ENCODE measurements around the gene HEXIM2. TPM values are rescaled to one million over a fixed set of nuclear protein-coding genes. Genes with fewer than 3 reads are reported as not detected.

Gene HEXIM2
- total RNA-seq, 5 donors from 2014 or later (not counting 1 experiment from before 2014, with no cell fraction given) = 2.0 to 5.8 (median 3.3) TPM

- H3K4me3 ChIP-seq (ENCODE audit: control insufficient read depth in 1 of 2, extremely low read depth in 1 of 2, low read length in 1 of 2) = peak overlapping the region; percentile 76 to 97
- H3K27me3 ChIP-seq (replicated peaks in 1 of 2; ENCODE audit: control insufficient read depth in 2 of 2, extremely low read depth in 1 of 2, insufficient read depth in 2 of 2, low read length in 1 of 2) = no peaks in the 10 kb centered on the region
- H3K9me3 ChIP-seq = no peaks in the 10 kb centered on the region
- 92% methylated on average over 3 of the region's 4 CpGs for WGBS (ENCODE audit: insufficient coverage)
- H3K27ac ChIP-seq (ENCODE audit: low read length) = no peak overlapping the region
- no peak for ATAC-seq (replicated peaks in 1 of 4)
- Mint-ChIP-seq H3K4me3 (peak overlapping the region; percentile 93 to 100 (median 97)), H3K4me1 (peaks cover 56 to 71% (median 58%) of the 10 kb centered on the region in 3 donors), H3K9me3 (no peaks in the 10 kb centered on the region), H3K27ac (peak overlapping the region; percentile 99 to 100), H3K27me3 (peaks cover 0 to 2% of the 10 kb centered on the region in 2 donors), H3K36me3 (no peaks in the 10 kb centered on the region)
- ChIA-PET CTCF (interaction anchor here in 1 of 2 donors (0.8 kb wide), 1 partner anchor 11 kb away, joined by 3 read pairs; the partner anchor contains the start of gene ACBD4), POLR2A (interaction anchor here (0.6 to 0.7 kb wide), 2 partner anchors 15 to 87 kb away, joined by 3 to 4 read pairs; no protein-coding TSS in a partner anchor)
- H3K36me3 ChIP-seq (ENCODE audit: control insufficient read depth in 2 of 2, extremely low read depth in 1 of 2, insufficient read depth in 1 of 2, low read length in 1 of 2) = peaks cover 0 to 5% of the 10 kb centered on the region in 2 donors
- no peak for DNase-seq
- peaks cover 28 to 64% of the 10 kb centered on the region in 2 experiments for H3K4me1 ChIP-seq (ENCODE audit: control insufficient read depth in 1 of 2, extremely low read depth in 1 of 2, insufficient read depth in 2 of 2, low read length in 2 of 2)
These were observed 15.1 kb upstream of the HEXIM2 start for GRCh38 chr17:45146592-45146889.

- ATAC-seq (replicated peaks in 1 of 4) (peak; percentile 2 to 4 (median 4)), DNase-seq (peak in 19 of 35 experiments; percentile 43 to 82 (median 64))
- ChIA-PET CTCF (interaction anchor here (0.8 to 7.3 kb wide), 4 partner anchors 11 to 14 kb away, joined by 3 to 277 read pairs (median 77); partner anchors contain the start of genes ACBD4 (in 2 of the 2) and HEXIM2 (in 1 of the 2)), POLR2A (interaction anchor here (1.8 to 4.3 kb wide), 3 partner anchors 12 to 14 kb away, joined by 3 to 45 read pairs (median 28); partner anchors contain the start of genes HEXIM2 (in 2 of the 2) and ACBD4 (in 1 of the 2))
- H3K4me3 ChIP-seq (ENCODE audit: control insufficient read depth in 1 of 2, extremely low read depth in 1 of 2, low read length in 1 of 2) = peak overlapping the region; percentile 76 to 97
- H3K4me1 ChIP-seq (ENCODE audit: control insufficient read depth in 1 of 2, extremely low read depth in 1 of 2, insufficient read depth in 2 of 2, low read length in 2 of 2) = peaks cover 33 to 68% of the 10 kb centered on the region in 2 experiments
- no peaks in the 10 kb centered on the region for H3K36me3 Mint-ChIP-seq
- H3K27ac ChIP-seq (ENCODE audit: low read length) = peak overlapping the region; percentile 97
- H3K27me3 Mint-ChIP-seq = peaks cover 0 to 2% of the 10 kb centered on the region in 2 donors
- peak overlapping the region; percentile 93 to 100 (median 97) for H3K4me3 Mint-ChIP-seq
- H3K4me1 Mint-ChIP-seq = peaks cover 58 to 72% (median 61%) of the 10 kb centered on the region in 3 donors
- no peaks in the 10 kb centered on the region for H3K9me3 ChIP-seq
- peaks cover 0 to 5% of the 10 kb centered on the region in 2 donors for H3K36me3 ChIP-seq (ENCODE audit: control insufficient read depth in 2 of 2, extremely low read depth in 1 of 2, insufficient read depth in 1 of 2, low read length in 1 of 2)
- H3K27me3 ChIP-seq (replicated peaks in 1 of 2; ENCODE audit: control insufficient read depth in 2 of 2, extremely low read depth in 1 of 2, insufficient read depth in 2 of 2, low read length in 1 of 2) = no peaks in the 10 kb centered on the region
- no peaks in the 10 kb centered on the region for H3K9me3 Mint-ChIP-seq
- WGBS (ENCODE audit: insufficient coverage) = 23% methylated on average over 18 of the region's 29 CpGs
- H3K27ac Mint-ChIP-seq = peak overlapping the region; percentile 99 to 100
These were observed 14.6 kb upstream of the HEXIM2 start for GRCh38 chr17:45146890-45147580.

- Histone ChIP-seq H3K9me3 (no peaks in the 10 kb centered on the region), H3K27ac (ENCODE audit: low read length) (peak overlapping the region; percentile 97), H3K4me3 (ENCODE audit: control insufficient read depth in 1 of 2, extremely low read depth in 1 of 2, low read length in 1 of 2) (peak overlapping the region; percentile 76 to 97), H3K27me3 (replicated peaks in 1 of 2; ENCODE audit: control insufficient read depth in 2 of 2, extremely low read depth in 1 of 2, insufficient read depth in 2 of 2, low read length in 1 of 2) (no peaks in the 10 kb centered on the region), H3K4me1 (ENCODE audit: control insufficient read depth in 1 of 2, extremely low read depth in 1 of 2, insufficient read depth in 2 of 2, low read length in 2 of 2) (peaks cover 33 to 72% of the 10 kb centered on the region in 2 experiments), H3K36me3 (ENCODE audit: control insufficient read depth in 2 of 2, extremely low read depth in 1 of 2, insufficient read depth in 1 of 2, low read length in 1 of 2) (peaks cover 0 to 5% of the 10 kb centered on the region in 2 donors)
- peak overlapping the region; percentile 99 to 100 for H3K27ac Mint-ChIP-seq
- peak; percentile 25 to 29 (median 26) for ATAC-seq (replicated peaks in 1 of 4)
- peaks cover 0 to 2% of the 10 kb centered on the region in 2 donors for H3K27me3 Mint-ChIP-seq
- CTCF ChIA-PET = interaction anchor here (0.5 to 7.3 kb wide), 6 partner anchors 12 to 169 kb away, joined by 3 to 277 read pairs (median 36); partner anchors contain the start of genes ACBD4 (in 2 of the 2), HEXIM2 (in 1 of the 2) and MAP3K14 (in 1 of the 2)
- H3K36me3 Mint-ChIP-seq = no peaks in the 10 kb centered on the region
- peak overlapping the region; percentile 93 to 100 (median 97) for H3K4me3 Mint-ChIP-seq
- WGBS (ENCODE audit: insufficient coverage) = under 1% methylated on average over 31 of the region's 38 CpGs
- H3K4me1 Mint-ChIP-seq = peaks cover 59 to 71% (median 61%) of the 10 kb centered on the region in 3 donors
- H3K9me3 Mint-ChIP-seq = no peaks in the 10 kb centered on the region
- POLR2A ChIA-PET = interaction anchor here (0.6 to 4.3 kb wide), 20 partner anchors 8 to 257 kb away, joined by 3 to 45 read pairs (median 6); partner anchors contain the start of genes ACBD4 (in 2 of the 2), HEXIM2 (in 2 of the 2) and NMT1 (in 1 of the 2)
- DNase-seq = peak in 34 of 35 experiments; percentile 56 to 92 (median 70)
These were observed 14.0 kb upstream of the HEXIM2 start for GRCh38 chr17:45147581-45148182.

GRCh38 chr17:45148183-45149036 is 13.3 kb upstream of the HEXIM2 start, which contains the start of gene HEXIM1:
HEXIM1 (plus strand) TSS chr17:45148475; CDS start chr17:45149191, 716 bp downstream.
- H3K4me3 Mint-ChIP-seq = peak within 1 kb of the TSS; percentile 93 to 100 (median 97)
- H3K9me3 ChIP-seq = no peaks in the 10 kb centered on the region
- H3K27me3 Mint-ChIP-seq = peaks cover 0 to 2% of the 10 kb centered on the region in 2 donors
- ChIA-PET CTCF (interaction anchor here (0.5 to 7.3 kb wide), 18 partner anchors 12 to 1788 kb away, joined by 3 to 277 read pairs (median 4); partner anchors contain the start of genes ACBD4 (in 2 of the 2), HEXIM2 (in 1 of the 2) and MAP3K14 (in 1 of the 2)), POLR2A (interaction anchor here (0.6 to 4.3 kb wide), 21 partner anchors 9 to 872 kb away, joined by 3 to 45 read pairs (median 5); partner anchors contain the start of genes ACBD4 (in 2 of the 2), HEXIM2 (in 2 of the 2) and NMT1 (in 1 of the 2))
- H3K4me1 ChIP-seq (ENCODE audit: control insufficient read depth in 1 of 2, extremely low read depth in 1 of 2, insufficient read depth in 2 of 2, low read length in 2 of 2) = peaks cover 31 to 73% of the 10 kb centered on the region in 2 experiments
- H3K27me3 ChIP-seq (replicated peaks in 1 of 2; ENCODE audit: control insufficient read depth in 2 of 2, extremely low read depth in 1 of 2, insufficient read depth in 2 of 2, low read length in 1 of 2) = no peaks in the 10 kb centered on the region
- under 1% methylated on average over 51 of the region's 58 CpGs for WGBS (ENCODE audit: insufficient coverage)
- H3K4me1 Mint-ChIP-seq = peaks cover 59 to 67% (median 61%) of the 10 kb centered on the region in 3 donors
- H3K27ac Mint-ChIP-seq = peak within 1 kb of the TSS; percentile 99 to 100
- H3K4me3 ChIP-seq (ENCODE audit: control insufficient read depth in 1 of 2, extremely low read depth in 1 of 2, low read length in 1 of 2) = peak within 1 kb of the TSS; percentile 76 to 99
- peak within 1 kb of the TSS; percentile 97 for H3K27ac ChIP-seq (ENCODE audit: low read length)
- DNase-seq (peak; percentile 97 to 100 (median 99)), ATAC-seq (replicated peaks in 1 of 4) (peak; percentile 77 to 83 (median 81))
- peaks cover 0 to 5% of the 10 kb centered on the region in 2 donors for H3K36me3 ChIP-seq (ENCODE audit: control insufficient read depth in 2 of 2, extremely low read depth in 1 of 2, insufficient read depth in 1 of 2, low read length in 1 of 2)
- H3K9me3 Mint-ChIP-seq = no peaks in the 10 kb centered on the region
- no peaks in the 10 kb centered on the region for H3K36me3 Mint-ChIP-seq

GRCh38 chr17:45149037-45149668 is 12.5 kb upstream of the HEXIM2 start:
- no peaks in the 10 kb centered on the region for H3K9me3 Mint-ChIP-seq
- H3K36me3 Mint-ChIP-seq = no peaks in the 10 kb centered on the region
- no peaks in the 10 kb centered on the region for H3K9me3 ChIP-seq
- H3K4me3 Mint-ChIP-seq = peak overlapping the region; percentile 93 to 100 (median 97)
- H3K27me3 Mint-ChIP-seq = peaks cover 0 to 2% of the 10 kb centered on the region in 2 donors
- H3K27ac ChIP-seq (ENCODE audit: low read length) = peak overlapping the region; percentile 76
- H3K4me1 ChIP-seq (ENCODE audit: control insufficient read depth in 1 of 2, extremely low read depth in 1 of 2, insufficient read depth in 2 of 2, low read length in 2 of 2) = peaks cover 31 to 69% of the 10 kb centered on the region in 2 experiments
- ChIA-PET CTCF (interaction anchor here (0.5 to 7.3 kb wide), 21 partner anchors 12 to 1788 kb away, joined by 3 to 277 read pairs (median 4); partner anchors contain the start of genes ACBD4 (in 2 of the 2), HEXIM2 (in 1 of the 2) and MAP3K14 (in 1 of the 2)), POLR2A (interaction anchor here (0.6 to 4.3 kb wide), 14 partner anchors 9 to 872 kb away, joined by 3 to 45 read pairs (median 6); partner anchors contain the start of genes ACBD4 (in 2 of the 2), HEXIM2 (in 2 of the 2) and NMT1 (in 1 of the 2))
- peaks cover 0 to 5% of the 10 kb centered on the region in 2 donors for H3K36me3 ChIP-seq (ENCODE audit: control insufficient read depth in 2 of 2, extremely low read depth in 1 of 2, insufficient read depth in 1 of 2, low read length in 1 of 2)
- peaks cover 52 to 60% (median 55%) of the 10 kb centered on the region in 3 donors for H3K4me1 Mint-ChIP-seq
- peak; percentile 17 to 30 (median 23) for ATAC-seq (replicated peaks in 1 of 4)
- WGBS (ENCODE audit: insufficient coverage) = 0% methylated on average over 24 of the region's 32 CpGs
- peak overlapping the region; percentile 76 to 99 for H3K4me3 ChIP-seq (ENCODE audit: control insufficient read depth in 1 of 2, extremely low read depth in 1 of 2, low read length in 1 of 2)
- peak overlapping the region; percentile 99 to 100 for H3K27ac Mint-ChIP-seq
- no peaks in the 10 kb centered on the region for H3K27me3 ChIP-seq (replicated peaks in 1 of 2; ENCODE audit: control insufficient read depth in 2 of 2, extremely low read depth in 1 of 2, insufficient read depth in 2 of 2, low read length in 1 of 2)
- peak; percentile 42 to 82 (median 64) for DNase-seq

Data from T-cell (primary cell).